ENCODE results near the gene ZNF565.
"Not testable (repeated sequence)": the region's sequence is repeated elsewhere in the genome, so short reads cannot be mapped to it uniquely, and the experiment has no call there.

Gene ZNF565

GRCh38 chr19:36236304-36236945 lies 22.0 kb upstream of the ZNF565 start:
- Histone ChIP-seq H3K9ac (ENCODE audit: low read depth, low read length) (no peak overlapping the region), H3K9me3 (ENCODE audit: control insufficient read depth, insufficient read depth, low read length) (peaks cover 13% of the 10 kb centered on the region; the same call in 1 of the 2 replicates), H3K36me3 (ENCODE audit: insufficient read depth, low read length) (peaks cover 35% of the 10 kb centered on the region), H3K4me1 (ENCODE audit: insufficient read depth, low read length) (0 out of 2 replicates have a peak, but pooled peaks cover 9% of the 10 kb centered on the region)

- H3K4me1 ChIP-seq (ENCODE audit: insufficient read depth, low read length); H3K9ac ChIP-seq (ENCODE audit: low read depth, low read length): not testable (repeated sequence)
- Histone ChIP-seq H3K9me3 (ENCODE audit: control insufficient read depth, insufficient read depth, low read length) (peaks cover 13% of the 10 kb centered on the region; the same call in 1 of the 2 replicates), H3K36me3 (ENCODE audit: insufficient read depth, low read length) (peaks cover 45% of the 10 kb centered on the region)
Observed at GRCh38 chr19:36233626-36234025, 19.2 kb upstream of the ZNF565 start.

- Histone ChIP-seq H3K9me3 (ENCODE audit: control insufficient read depth, insufficient read depth, low read length) (no peaks in the 10 kb centered on the region), H3K36me3 (ENCODE audit: insufficient read depth, low read length) (peaks cover 36% of the 10 kb centered on the region), H3K9ac (ENCODE audit: low read depth, low read length) (no peak overlapping the region), H3K4me1 (ENCODE audit: insufficient read depth, low read length) (0 out of 2 replicates have a peak, but pooled peaks cover 4% of the 10 kb centered on the region)
Observed at GRCh38 chr19:36225219-36225892, 10.9 kb upstream of the ZNF565 start.

- Histone ChIP-seq H3K4me1 (ENCODE audit: insufficient read depth, low read length) (0 out of 2 replicates have a peak, but pooled peaks cover 4% of the 10 kb centered on the region), H3K36me3 (ENCODE audit: insufficient read depth, low read length) (peaks cover 22% of the 10 kb centered on the region), H3K9me3 (ENCODE audit: control insufficient read depth, insufficient read depth, low read length) (no peaks in the 10 kb centered on the region), H3K9ac (ENCODE audit: low read depth, low read length) (no peak overlapping the region)
Observed at GRCh38 chr19:36222503-36222902, 8.0 kb upstream of the ZNF565 start.

- Histone ChIP-seq H3K9me3 (ENCODE audit: control insufficient read depth, insufficient read depth, low read length) (no peaks in the 10 kb centered on the region), H3K9ac (ENCODE audit: low read depth, low read length) (no peak overlapping the region), H3K36me3 (ENCODE audit: insufficient read depth, low read length) (peaks cover 19% of the 10 kb centered on the region), H3K4me1 (ENCODE audit: insufficient read depth, low read length) (peaks cover 4% of the 10 kb centered on the region; the same call in 1 of the 2 replicates)
Observed at GRCh38 chr19:36221474-36221873, 7.0 kb upstream of the ZNF565 start.

GRCh38 chr19:36215276-36216123 lies 1.0 kb upstream of the ZNF565 start:
- Histone ChIP-seq H3K9ac (ENCODE audit: low read depth, low read length) (peak overlapping the region; percentile 89), H3K4me1 (ENCODE audit: insufficient read depth, low read length) (no peaks in the 10 kb centered on the region; the same call in 1 of the 2 replicates), H3K36me3 (ENCODE audit: insufficient read depth, low read length) (peaks cover 3% of the 10 kb centered on the region; the same call in 1 of the 2 replicates), H3K9me3 (ENCODE audit: control insufficient read depth, insufficient read depth, low read length) (no peaks in the 10 kb centered on the region)

GRCh38 chr19:36212895-36213294 lies 1.6 kb downstream of the ZNF565 start:
- no peaks in the 10 kb centered on the region for H3K9me3 ChIP-seq (ENCODE audit: control insufficient read depth, insufficient read depth, low read length)
- H3K9ac ChIP-seq (ENCODE audit: low read depth, low read length), result no peak overlapping the region
- no peaks in the 10 kb centered on the region; the same call in 1 of the 2 replicates for H3K4me1 ChIP-seq (ENCODE audit: insufficient read depth, low read length)
- no peaks in the 10 kb centered on the region for H3K36me3 ChIP-seq (ENCODE audit: insufficient read depth, low read length)

GRCh38 chr19:36210497-36210896 lies 4.0 kb downstream of the ZNF565 start:
- H3K9me3 ChIP-seq (ENCODE audit: control insufficient read depth, insufficient read depth, low read length), result no peaks in the 10 kb centered on the region
- no peaks in the 10 kb centered on the region for H3K4me1 ChIP-seq (ENCODE audit: insufficient read depth, low read length)
- H3K9ac ChIP-seq (ENCODE audit: low read depth, low read length), result no peak overlapping the region
- H3K36me3 ChIP-seq (ENCODE audit: insufficient read depth, low read length), result no peaks in the 10 kb centered on the region

GRCh38 chr19:36209372-36209771 lies 5.1 kb downstream of the ZNF565 start:
- Histone ChIP-seq H3K9ac (ENCODE audit: low read depth, low read length) (no peak overlapping the region), H3K4me1 (ENCODE audit: insufficient read depth, low read length) (no peaks in the 10 kb centered on the region), H3K36me3 (ENCODE audit: insufficient read depth, low read length) (no peaks in the 10 kb centered on the region), H3K9me3 (ENCODE audit: control insufficient read depth, insufficient read depth, low read length) (no peaks in the 10 kb centered on the region)

GRCh38 chr19:36207605-36208252 lies 6.7 kb downstream of the ZNF565 start:
- no peaks in the 10 kb centered on the region for H3K9me3 ChIP-seq (ENCODE audit: control insufficient read depth, insufficient read depth, low read length)
- H3K36me3 ChIP-seq (ENCODE audit: insufficient read depth, low read length), result no peaks in the 10 kb centered on the region
- no peak overlapping the region for H3K9ac ChIP-seq (ENCODE audit: low read depth, low read length)
- no peaks in the 10 kb centered on the region for H3K4me1 ChIP-seq (ENCODE audit: insufficient read depth, low read length)

GRCh38 chr19:36203293-36203692 lies 11.2 kb downstream of the ZNF565 start:
- Histone ChIP-seq H3K9ac (ENCODE audit: low read depth, low read length) (no peak overlapping the region), H3K9me3 (ENCODE audit: control insufficient read depth, insufficient read depth, low read length) (no peaks in the 10 kb centered on the region), H3K36me3 (ENCODE audit: insufficient read depth, low read length) (no peaks in the 10 kb centered on the region), H3K4me1 (ENCODE audit: insufficient read depth, low read length) (no peaks in the 10 kb centered on the region)

GRCh38 chr19:36201684-36202083 lies 12.8 kb downstream of the ZNF565 start:
- Histone ChIP-seq H3K4me1 (ENCODE audit: insufficient read depth, low read length) (no peaks in the 10 kb centered on the region), H3K36me3 (ENCODE audit: insufficient read depth, low read length) (no peaks in the 10 kb centered on the region), H3K9ac (ENCODE audit: low read depth, low read length) (no peak overlapping the region), H3K9me3 (ENCODE audit: control insufficient read depth, insufficient read depth, low read length) (no peaks in the 10 kb centered on the region)

- Histone ChIP-seq H3K4me1 (ENCODE audit: insufficient read depth, low read length) (no peaks in the 10 kb centered on the region), H3K9ac (ENCODE audit: low read depth, low read length) (no peak overlapping the region)
Observed at GRCh38 chr19:36198119-36198518, 16.3 kb downstream of the ZNF565 start.

GRCh38 chr19:36196249-36196648 lies 18.2 kb downstream of the ZNF565 start:
- no peaks in the 10 kb centered on the region for H3K4me1 ChIP-seq (ENCODE audit: insufficient read depth, low read length)
- H3K9me3 ChIP-seq (ENCODE audit: control insufficient read depth, insufficient read depth, low read length), result no peaks in the 10 kb centered on the region
- H3K9ac ChIP-seq (ENCODE audit: low read depth, low read length), result no peak overlapping the region
- H3K36me3 ChIP-seq (ENCODE audit: insufficient read depth, low read length), result no peaks in the 10 kb centered on the region

More at GRCh38 chr19:36198119-36198518, 16.3 kb downstream of the ZNF565 start:
- Histone ChIP-seq H3K36me3 (ENCODE audit: insufficient read depth, low read length) (no peaks in the 10 kb centered on the region), H3K9me3 (ENCODE audit: control insufficient read depth, insufficient read depth, low read length) (no peaks in the 10 kb centered on the region)
